ENCODE data around the gene LHX3.

The LHX3 gene

GRCh38 chr9:136204838-136205706 is at the start of gene LHX3:
TSS of gene LHX3 (minus strand) at chr9:136205128. CDS start at chr9:136205012, 116 bp downstream.
- H3K9me2 ChIP-seq (replicated peaks; ENCODE audit: insufficient read depth, low read length): no peaks in the 10 kb centered on the region
- no peaks in the 10 kb centered on the region; the same call in 1 of the 2 replicates for H4K20me1 ChIP-seq (ENCODE audit: insufficient read depth, low read length)
- no peak within 1 kb of the TSS for H3K4me2 ChIP-seq (ENCODE audit: low read depth, low read length)
- DNase-seq: no peak
- no peak within 1 kb of the TSS for H3K4me3 ChIP-seq (ENCODE audit: low read length)
- TF ChIP-seq, protein P1, sequence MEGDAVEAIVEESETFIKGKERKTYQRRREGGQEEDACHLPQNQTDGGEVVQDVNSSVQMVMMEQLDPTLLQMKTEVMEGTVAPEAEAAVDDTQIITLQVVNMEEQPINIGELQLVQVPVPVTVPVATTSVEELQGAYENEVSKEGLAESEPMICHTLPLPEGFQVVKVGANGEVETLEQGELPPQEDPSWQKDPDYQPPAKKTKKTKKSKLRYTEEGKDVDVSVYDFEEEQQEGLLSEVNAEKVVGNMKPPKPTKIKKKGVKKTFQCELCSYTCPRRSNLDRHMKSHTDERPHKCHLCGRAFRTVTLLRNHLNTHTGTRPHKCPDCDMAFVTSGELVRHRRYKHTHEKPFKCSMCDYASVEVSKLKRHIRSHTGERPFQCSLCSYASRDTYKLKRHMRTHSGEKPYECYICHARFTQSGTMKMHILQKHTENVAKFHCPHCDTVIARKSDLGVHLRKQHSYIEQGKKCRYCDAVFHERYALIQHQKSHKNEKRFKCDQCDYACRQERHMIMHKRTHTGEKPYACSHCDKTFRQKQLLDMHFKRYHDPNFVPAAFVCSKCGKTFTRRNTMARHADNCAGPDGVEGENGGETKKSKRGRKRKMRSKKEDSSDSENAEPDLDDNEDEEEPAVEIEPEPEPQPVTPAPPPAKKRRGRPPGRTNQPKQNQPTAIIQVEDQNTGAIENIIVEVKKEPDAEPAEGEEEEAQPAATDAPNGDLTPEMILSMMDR (IDR thresholded peaks at IDR 0.05; ENCODE audit: low read length): no peak
- no peak for TF ChIP-seq EZH2phosphoT487 (IDR thresholded peaks at IDR 0.05; ENCODE audit: low read length)
- TF ChIP-seq EZH2 (optimal IDR thresholded peaks at IDR 0.05; ENCODE audit: low read depth, low read length): no peak
- no peaks in the 10 kb centered on the region for H3K9me3 ChIP-seq (replicated peaks; ENCODE audit: insufficient read depth, low read length)
- no peak within 1 kb of the TSS for H3K9ac ChIP-seq (ENCODE audit: low read length)
- no peaks in the 10 kb centered on the region for H3K79me2 ChIP-seq (ENCODE audit: low read length)
- peaks cover 39% of the 10 kb centered on the region for H3K27me3 ChIP-seq (replicated peaks; ENCODE audit: insufficient read depth, low read length)
- no peak within 1 kb of the TSS for H3K27ac ChIP-seq (ENCODE audit: low read length)
- no peaks in the 10 kb centered on the region for H3K36me3 ChIP-seq (replicated peaks; ENCODE audit: insufficient read depth, low read length)
- H3F3A ChIP-seq (ENCODE audit: insufficient read depth, low read length): no peaks in the 10 kb centered on the region
- no peak within 1 kb of the TSS for H2AFZ ChIP-seq (ENCODE audit: low read length)
- no peaks in the 10 kb centered on the region for H3K4me1 ChIP-seq (ENCODE audit: low read length)

DNA sequence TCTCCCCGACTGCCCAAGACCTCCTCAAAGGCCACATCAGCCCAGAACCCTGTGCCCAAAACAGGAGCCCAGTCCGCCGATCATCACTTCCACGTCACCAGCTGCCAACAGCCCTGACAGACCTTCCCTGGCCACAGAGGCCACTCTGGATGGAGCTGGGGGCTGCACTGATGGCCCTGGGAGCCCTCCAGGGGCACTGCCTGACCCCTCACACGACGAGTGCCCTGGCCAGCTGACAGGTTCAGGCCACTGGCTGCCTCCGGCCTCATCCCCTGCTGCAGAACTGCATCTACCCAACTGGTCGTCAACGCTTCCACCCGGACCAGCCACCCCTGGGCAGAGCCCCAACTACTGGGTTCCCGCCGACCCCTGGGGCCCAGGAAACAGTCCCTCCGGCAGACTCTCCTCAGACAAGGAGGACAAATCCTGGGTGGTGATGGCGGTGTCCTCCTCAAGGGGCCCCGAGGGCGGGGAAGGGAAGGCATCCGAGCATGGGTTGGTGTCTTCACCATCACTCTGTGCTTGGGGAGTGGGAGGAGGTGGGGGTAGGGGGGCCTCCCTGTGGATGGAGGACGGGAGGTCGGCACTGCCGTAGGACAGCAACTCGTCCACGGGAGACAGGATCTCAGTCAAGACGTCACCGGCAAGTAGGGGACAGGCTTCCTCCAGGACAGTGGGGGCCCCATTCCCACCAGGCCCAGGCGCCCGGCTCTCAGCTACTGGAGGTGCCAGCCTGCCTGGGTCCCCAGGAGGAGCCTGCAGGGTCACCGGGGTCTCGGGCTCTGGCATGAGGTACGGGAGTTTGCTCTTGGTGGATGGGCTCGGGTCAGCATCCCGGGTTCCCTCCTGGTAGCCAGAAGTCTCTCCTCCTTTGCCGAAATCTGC is 48.6 kb upstream of the LHX3 start:
- TF ChIP-seq EZH2phosphoT487 (IDR thresholded peaks at IDR 0.05; ENCODE audit: low read length) (no peak), EZH2 (optimal IDR thresholded peaks at IDR 0.05; ENCODE audit: low read depth, low read length) (no peak)
- TF ChIP-seq, protein P1 (IDR thresholded peaks at IDR 0.05; ENCODE audit: low read length): no peak
- no peaks in the 10 kb centered on the region for H3K9me3 ChIP-seq (replicated peaks; ENCODE audit: insufficient read depth, low read length)

DNA sequence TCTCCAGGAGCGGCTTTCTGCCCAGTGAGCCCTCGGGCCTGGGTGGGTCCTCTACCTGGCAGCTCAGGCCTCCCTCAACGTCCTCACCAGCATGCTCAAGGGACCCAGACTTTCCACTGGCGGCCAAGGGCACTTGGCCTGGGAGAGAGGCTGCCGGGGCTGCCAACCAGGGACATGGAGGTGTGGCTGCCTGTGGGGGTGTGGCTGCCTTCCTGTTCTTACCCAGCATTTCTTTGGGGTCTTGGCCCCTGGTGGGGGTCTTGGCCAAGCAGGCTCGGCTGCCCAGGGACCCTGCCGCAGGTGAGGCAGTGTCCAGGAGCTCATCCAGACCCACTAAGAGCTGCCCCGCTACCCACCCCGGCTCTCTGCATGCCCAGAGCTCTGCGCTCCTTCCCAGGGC is 47.9 kb upstream of the LHX3 start:
- Histone ChIP-seq H3K79me2 (ENCODE audit: low read length) (no peaks in the 10 kb centered on the region), H3K9me2 (replicated peaks; ENCODE audit: insufficient read depth, low read length) (no peaks in the 10 kb centered on the region), H3K4me3 (ENCODE audit: low read length) (no peak overlapping the region), H2AFZ (ENCODE audit: low read length) (no peak overlapping the region), H3K27ac (ENCODE audit: low read length) (no peak overlapping the region), H3K4me2 (ENCODE audit: low read depth, low read length) (no peak overlapping the region), H3K27me3 (replicated peaks; ENCODE audit: insufficient read depth, low read length) (peaks cover 92% of the 10 kb centered on the region), H3F3A (ENCODE audit: insufficient read depth, low read length) (no peaks in the 10 kb centered on the region), H3K9ac (ENCODE audit: low read length) (no peak overlapping the region), H4K20me1 (ENCODE audit: insufficient read depth, low read length) (no peaks in the 10 kb centered on the region), H3K4me1 (ENCODE audit: low read length) (no peaks in the 10 kb centered on the region), H3K36me3 (replicated peaks; ENCODE audit: insufficient read depth, low read length) (no peaks in the 10 kb centered on the region), H3K9me3 (replicated peaks; ENCODE audit: insufficient read depth, low read length) (no peaks in the 10 kb centered on the region)
- DNase-seq: no peak
- TF ChIP-seq EZH2 (optimal IDR thresholded peaks at IDR 0.05; ENCODE audit: low read depth, low read length): no peak
- TF ChIP-seq, protein P1 (IDR thresholded peaks at IDR 0.05; ENCODE audit: low read length): no peak
- TF ChIP-seq EZH2phosphoT487 (IDR thresholded peaks at IDR 0.05; ENCODE audit: low read length): no peak

More for the DNA sequence above, 48.6 kb upstream of the LHX3 start:
- no peaks in the 10 kb centered on the region for H3K9me2 ChIP-seq (replicated peaks; ENCODE audit: insufficient read depth, low read length)
- H3K4me3 ChIP-seq (ENCODE audit: low read length): no peak overlapping the region
- no peaks in the 10 kb centered on the region for H3K79me2 ChIP-seq (ENCODE audit: low read length)
- DNase-seq: no peak
- H3F3A ChIP-seq (ENCODE audit: insufficient read depth, low read length): no peaks in the 10 kb centered on the region
- no peaks in the 10 kb centered on the region for H4K20me1 ChIP-seq (ENCODE audit: insufficient read depth, low read length)
- no peak overlapping the region for H3K27ac ChIP-seq (ENCODE audit: low read length)
- no peaks in the 10 kb centered on the region for H3K4me1 ChIP-seq (ENCODE audit: low read length)
- no peak overlapping the region for H3K4me2 ChIP-seq (ENCODE audit: low read depth, low read length)
- no peaks in the 10 kb centered on the region for H3K36me3 ChIP-seq (replicated peaks; ENCODE audit: insufficient read depth, low read length)
- H3K9ac ChIP-seq (ENCODE audit: low read length): no peak overlapping the region
- no peak overlapping the region for H2AFZ ChIP-seq (ENCODE audit: low read length)
- peaks cover 92% of the 10 kb centered on the region for H3K27me3 ChIP-seq (replicated peaks; ENCODE audit: insufficient read depth, low read length)
